ENCODE data around the gene FAM98C. TPM values are rescaled to one million over a fixed set of nuclear protein-coding genes. Genes with fewer than 3 reads are reported as not detected.

FAM98C gene
- total RNA-seq, 4 donors from 2014 or later: 28.9 to 76.8 (median 48.1) TPM

DNA sequence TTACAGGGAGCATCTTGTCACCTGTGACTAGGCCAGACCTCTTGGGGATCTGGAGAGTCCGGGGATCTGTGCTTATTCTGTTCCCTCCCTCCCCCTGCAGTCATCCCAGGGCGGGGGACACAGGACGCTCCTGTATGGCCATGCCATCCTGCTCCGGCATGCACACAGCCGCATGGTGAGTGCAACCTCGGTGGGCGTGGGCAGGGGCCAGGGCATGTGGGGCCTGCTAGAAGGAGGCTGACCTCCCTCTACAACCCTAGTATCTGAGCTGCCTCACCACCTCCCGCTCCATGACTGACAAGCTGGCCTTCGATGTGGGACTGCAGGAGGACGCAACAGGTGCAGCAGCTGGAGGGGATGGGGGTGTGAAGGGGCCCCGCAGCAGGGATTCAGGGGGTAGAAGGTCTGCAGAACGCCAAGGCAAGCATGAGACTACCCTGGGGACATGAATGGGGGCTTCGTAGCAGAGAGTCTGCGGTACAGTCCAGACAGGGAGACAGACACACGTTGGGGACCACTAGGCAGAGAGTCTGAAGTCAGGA is 40.6 kb downstream of the FAM98C start:
- TF ChIP-seq POLR2A (IDR thresholded peaks at IDR 0.05): no peak
- TF ChIP-seq, protein P1, sequence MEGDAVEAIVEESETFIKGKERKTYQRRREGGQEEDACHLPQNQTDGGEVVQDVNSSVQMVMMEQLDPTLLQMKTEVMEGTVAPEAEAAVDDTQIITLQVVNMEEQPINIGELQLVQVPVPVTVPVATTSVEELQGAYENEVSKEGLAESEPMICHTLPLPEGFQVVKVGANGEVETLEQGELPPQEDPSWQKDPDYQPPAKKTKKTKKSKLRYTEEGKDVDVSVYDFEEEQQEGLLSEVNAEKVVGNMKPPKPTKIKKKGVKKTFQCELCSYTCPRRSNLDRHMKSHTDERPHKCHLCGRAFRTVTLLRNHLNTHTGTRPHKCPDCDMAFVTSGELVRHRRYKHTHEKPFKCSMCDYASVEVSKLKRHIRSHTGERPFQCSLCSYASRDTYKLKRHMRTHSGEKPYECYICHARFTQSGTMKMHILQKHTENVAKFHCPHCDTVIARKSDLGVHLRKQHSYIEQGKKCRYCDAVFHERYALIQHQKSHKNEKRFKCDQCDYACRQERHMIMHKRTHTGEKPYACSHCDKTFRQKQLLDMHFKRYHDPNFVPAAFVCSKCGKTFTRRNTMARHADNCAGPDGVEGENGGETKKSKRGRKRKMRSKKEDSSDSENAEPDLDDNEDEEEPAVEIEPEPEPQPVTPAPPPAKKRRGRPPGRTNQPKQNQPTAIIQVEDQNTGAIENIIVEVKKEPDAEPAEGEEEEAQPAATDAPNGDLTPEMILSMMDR (IDR thresholded peaks at IDR 0.05): no peak
- no peak overlapping the region for H3K27ac ChIP-seq
- no peaks in the 10 kb centered on the region for H3K36me3 ChIP-seq
- no peak overlapping the region for H3K4me3 ChIP-seq
- H3K9me3 ChIP-seq: no peaks in the 10 kb centered on the region
- no peaks in the 10 kb centered on the region for H3K4me1 ChIP-seq
- DNase-seq: no peak
- no peaks in the 10 kb centered on the region for H3K27me3 ChIP-seq

- no peak for DNase-seq
- no peaks in the 10 kb centered on the region for H3K9me3 ChIP-seq
- H3K4me3 ChIP-seq: no peak overlapping the region
- no peaks in the 10 kb centered on the region for H3K4me1 ChIP-seq
- H3K27me3 ChIP-seq: no peaks in the 10 kb centered on the region
- H3K36me3 ChIP-seq: no peaks in the 10 kb centered on the region
- H3K27ac ChIP-seq: no peak overlapping the region
- TF ChIP-seq, protein P1 (IDR thresholded peaks at IDR 0.05): no peak
- TF ChIP-seq POLR2A (IDR thresholded peaks at IDR 0.05): no peak
These were observed 41.1 kb downstream of the FAM98C start for GRCh38 chr19:38444026-38444425.

- Histone ChIP-seq H3K27me3 (no peaks in the 10 kb centered on the region), H3K27ac (no peak overlapping the region), H3K36me3 (no peaks in the 10 kb centered on the region), H3K4me3 (no peak overlapping the region), H3K4me1 (no peaks in the 10 kb centered on the region), H3K9me3 (no peaks in the 10 kb centered on the region)
- DNase-seq: no peak
- TF ChIP-seq, protein P1 (IDR thresholded peaks at IDR 0.05): no peak
- TF ChIP-seq POLR2A (IDR thresholded peaks at IDR 0.05): no peak
These were observed 42.5 kb downstream of the FAM98C start for GRCh38 chr19:38445362-38445761.

GRCh38 chr19:38448225-38448624 is 45.3 kb downstream of the FAM98C start:
- no peak for TF ChIP-seq POLR2A (IDR thresholded peaks at IDR 0.05)
- Histone ChIP-seq H3K9me3 (no peaks in the 10 kb centered on the region), H3K36me3 (no peaks in the 10 kb centered on the region), H3K4me1 (no peaks in the 10 kb centered on the region), H3K4me3 (no peak overlapping the region), H3K27ac (no peak overlapping the region), H3K27me3 (no peaks in the 10 kb centered on the region)
- DNase-seq: no peak

- no peak for TF ChIP-seq POLR2A (IDR thresholded peaks at IDR 0.05)
- TF ChIP-seq, protein P1 (IDR thresholded peaks at IDR 0.05): no peak
- Histone ChIP-seq H3K9me3 (no peaks in the 10 kb centered on the region), H3K4me3 (no peak overlapping the region), H3K27me3 (no peaks in the 10 kb centered on the region), H3K27ac (no peak overlapping the region), H3K36me3 (no peaks in the 10 kb centered on the region), H3K4me1 (no peaks in the 10 kb centered on the region)
- no peak for DNase-seq
These were observed 46.6 kb downstream of the FAM98C start for GRCh38 chr19:38449518-38449917.

GRCh38 chr19:38451036-38451435 is 48.1 kb downstream of the FAM98C start:
- H3K4me3 ChIP-seq: no peak overlapping the region
- no peaks in the 10 kb centered on the region for H3K27me3 ChIP-seq
- no peak for TF ChIP-seq POLR2A (IDR thresholded peaks at IDR 0.05)
- TF ChIP-seq, protein P1 (IDR thresholded peaks at IDR 0.05): no peak
- no peaks in the 10 kb centered on the region for H3K36me3 ChIP-seq
- H3K27ac ChIP-seq: no peak overlapping the region
- DNase-seq: no peak
- H3K4me1 ChIP-seq: no peaks in the 10 kb centered on the region
- no peaks in the 10 kb centered on the region for H3K9me3 ChIP-seq

All from Peyer's patch (tissue), 4 donors.